Kasumi-1 (cell line): ENCODE data around the gene ABCD1.
"Not testable (repeated sequence)": the region's sequence is repeated elsewhere in the genome, so short reads cannot be mapped to it uniquely, and the experiment has no call there.

Experiments used
- DNase-seq, 2 experiments: peaks; one replicate each; lab custom pipeline; 2025; lab: John Stamatoyannopoulos, UW

ABCD1 gene

GRCh38 chrX:153734871-153735270 lies 10.2 kb downstream of the ABCD1 start:
- DNase-seq: no peak

- no peak for DNase-seq
Observed at GRCh38 chrX:153735274-153735673, 10.6 kb downstream of the ABCD1 start.

- DNase-seq: no peak
Observed at GRCh38 chrX:153736071-153736820, 11.6 kb downstream of the ABCD1 start.

- no peak for DNase-seq
Observed at GRCh38 chrX:153736871-153737441, 12.3 kb downstream of the ABCD1 start.

- DNase-seq: no peak
Observed at GRCh38 chrX:153738056-153738605, 13.5 kb downstream of the ABCD1 start.

- DNase-seq: no peak
Observed at GRCh38 chrX:153739754-153740486, 15.3 kb downstream of the ABCD1 start.

- DNase-seq: no peak
Observed at GRCh38 chrX:153740631-153741222, 16.1 kb downstream of the ABCD1 start.

- DNase-seq: no peak
Observed at GRCh38 chrX:153741446-153741845, 16.8 kb downstream of the ABCD1 start.

GRCh38 chrX:153742111-153742510 lies 17.5 kb downstream of the ABCD1 start:
- DNase-seq: not testable (repeated sequence)

- DNase-seq: not testable (repeated sequence)
Observed at GRCh38 chrX:153742796-153743467, 18.3 kb downstream of the ABCD1 start.

GRCh38 chrX:153743468-153744209 lies 19.0 kb downstream of the ABCD1 start:
- DNase-seq: not testable (repeated sequence)

GRCh38 chrX:153744210-153745066 lies 19.8 kb downstream of the ABCD1 start:
- DNase-seq: no peak

- not testable (repeated sequence) for DNase-seq
Observed at GRCh38 chrX:153745067-153745433, 20.4 kb downstream of the ABCD1 start.

GRCh38 chrX:153746359-153746758 lies 21.7 kb downstream of the ABCD1 start:
- no peak for DNase-seq

GRCh38 chrX:153746991-153747390 lies 22.3 kb downstream of the ABCD1 start:
- not testable (repeated sequence) for DNase-seq

GRCh38 chrX:153749017-153749416 lies 24.4 kb downstream of the ABCD1 start:
- DNase-seq: not testable (repeated sequence)

GRCh38 chrX:153750127-153750774 lies 25.6 kb downstream of the ABCD1 start:
- DNase-seq: no peak

- no peak for DNase-seq
Observed at GRCh38 chrX:153755136-153755535, 30.5 kb downstream of the ABCD1 start.

- no peak for DNase-seq
Observed at GRCh38 chrX:153761863-153762262, 37.2 kb downstream of the ABCD1 start.
